Right atrium auricular region (tissue), 2 donors: ENCODE data around the gene OR4C46. TPM values are rescaled to one million over a fixed set of nuclear protein-coding genes. Genes with fewer than 3 reads are reported as not detected.
"Not testable (repeated sequence)": the region's sequence is repeated elsewhere in the genome, so short reads cannot be mapped to it uniquely, and the experiment has no call there.

Experiments used
- DNase-seq: peaks from one replicate; pipeline ENCODE4 v3.0.0-alpha.2; 2019; ENCODE audit warnings: low spot score
- H3K27ac ChIP-seq, 2 donors: fragments of 200-600 bp; sonication (generic); 1 replicate in 1 of 2; 2 replicates in 1 of 2; pipeline ENCODE4 v1.5.1; 2016 to 2019
- H3K27me3 ChIP-seq, 2 donors: fragments of 200-600 bp; sonication (generic); one replicate each; pipeline versions ENCODE4 v1.5.1 to v1.6.0; 2017 to 2019
- H3K36me3 ChIP-seq: fragments of 200-600 bp; sonication (generic); one replicate; pipeline ENCODE4 v1.5.1; 2016
- H3K4me1 ChIP-seq, 2 donors: fragments of 200-600 bp; sonication (generic); one replicate each; pipeline versions ENCODE4 v1.5.1 to v1.6.0; 2017 to 2019
- H3K4me3 ChIP-seq, 2 donors: fragments of 200-600 bp; sonication (generic); 1 replicate in 1 of 2; 2 replicates in 1 of 2; pipeline ENCODE4 v1.5.1; 2017 to 2019; ENCODE audit warnings: mild to moderate bottlenecking in 1 of 2, moderate library complexity in 1 of 2
- H3K9me3 ChIP-seq, 2 donors: fragments of 200-600 bp; sonication (generic); one replicate each; pipeline ENCODE4 v1.5.1; 2019
- CTCF ChIP-seq, 2 donors: fragments of 200-600 bp; sonication (generic); IDR thresholded peaks; one replicate each; pipeline ENCODE4 v1.5.1; 2019; ENCODE audit warnings: antibody characterized with exemption in 2 of 2
- total RNA-seq, 2 donors: library from RNA; depleted of rRNA; stranded (reverse); fragments of >200 nt; gene quantifications; one replicate each; pipeline ENCODE4 v1.1.0, GENCODE V29; 2016

The OR4C46 gene
- total RNA-seq, result not detected

DNA sequence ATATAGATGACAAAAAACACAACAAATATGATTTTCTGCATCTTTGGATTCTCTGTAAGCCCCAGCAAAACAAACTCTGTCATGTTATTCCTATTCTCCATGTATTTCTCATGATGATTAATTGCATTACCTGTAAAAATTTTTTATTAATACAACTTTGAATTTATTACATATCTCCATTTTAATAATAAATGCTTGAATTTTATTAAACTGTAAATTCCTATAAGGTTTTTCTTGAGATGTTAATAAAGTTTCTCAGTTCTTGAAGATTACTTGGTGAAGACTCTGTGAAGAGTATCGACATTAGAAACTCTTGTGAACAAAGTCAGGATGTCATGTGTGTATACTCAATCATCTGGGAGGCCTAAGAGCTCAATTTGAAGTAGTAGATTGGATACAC, at the start of gene OR4C46:
OR4C46 (minus strand) TSS at position 101 of the 400 bp plus-strand sequence; CDS start at position 101, 0 bp downstream.
- no peaks in the 10 kb centered on the region for H3K4me1 ChIP-seq
- no peaks in the 10 kb centered on the region for H3K9me3 ChIP-seq
- no peak within 1 kb of the TSS for H3K4me3 ChIP-seq
- no peak for DNase-seq
- no peaks in the 10 kb centered on the region for H3K36me3 ChIP-seq
- no peak for TF ChIP-seq CTCF (IDR thresholded peaks at IDR 0.05)
- H3K27ac ChIP-seq, result no peak within 1 kb of the TSS
- H3K27me3 ChIP-seq, result no peaks in the 10 kb centered on the region

- not testable (repeated sequence) for H3K27me3 ChIP-seq, H3K36me3 ChIP-seq, H3K4me1 ChIP-seq, DNase-seq, H3K9me3 ChIP-seq, H3K4me3 ChIP-seq, H3K27ac ChIP-seq
Observed at GRCh38 chr11:54645606-54646005, 41.8 kb upstream of the OR4C46 start.

DNA sequence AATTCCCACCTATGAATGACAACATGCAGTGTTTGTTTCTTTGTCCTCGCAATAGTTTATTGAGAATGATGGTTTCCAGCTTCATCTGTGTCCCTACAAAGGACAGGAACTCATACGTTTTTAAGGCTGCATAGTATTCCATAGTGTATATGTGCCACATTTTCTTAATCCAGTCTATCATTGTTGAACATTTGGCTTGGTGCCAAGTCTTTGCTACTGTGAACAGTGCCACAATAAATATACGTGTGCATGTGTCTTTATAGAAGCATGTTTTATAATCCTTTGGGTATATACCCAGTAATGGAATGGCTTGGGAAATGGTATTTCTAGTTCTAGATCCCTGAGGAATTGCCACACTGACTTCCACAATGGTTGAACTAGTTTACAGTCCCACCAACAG, 42.4 kb downstream of the OR4C46 start:
- H3K27ac ChIP-seq, H3K4me3 ChIP-seq, DNase-seq, H3K4me1 ChIP-seq, H3K27me3 ChIP-seq, H3K36me3 ChIP-seq: not testable (repeated sequence)
- H3K9me3 ChIP-seq, result peaks cover 4 to 42% of the 10 kb centered on the region in 2 donors

DNA sequence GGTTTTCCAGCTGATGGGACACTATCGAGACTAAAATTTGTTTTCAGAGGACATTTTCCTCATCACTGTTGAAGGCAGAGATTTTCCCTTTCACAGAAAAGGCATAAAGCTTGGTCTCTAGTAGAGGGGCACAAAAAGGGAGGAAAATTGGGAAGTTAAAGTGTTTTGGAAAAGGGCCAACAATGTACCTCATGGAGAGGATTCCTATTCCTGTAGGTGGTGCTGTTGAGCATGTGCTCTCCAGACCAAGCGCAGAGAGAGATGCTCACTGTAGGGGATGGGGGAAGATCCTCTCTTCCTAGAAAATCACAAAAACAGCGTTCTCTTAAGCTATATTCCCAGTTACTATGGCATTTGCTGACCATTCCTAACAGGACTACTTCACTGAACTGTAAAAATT, 44.9 kb downstream of the OR4C46 start:
- Histone ChIP-seq H3K36me3 (no peaks in the 10 kb centered on the region), H3K4me3 (no peak overlapping the region), H3K27ac (no peak overlapping the region), H3K9me3 (peaks cover 4 to 42% of the 10 kb centered on the region in 2 donors), H3K27me3 (no peaks in the 10 kb centered on the region), H3K4me1 (no peaks in the 10 kb centered on the region)
- TF ChIP-seq CTCF (IDR thresholded peaks at IDR 0.05), result no peak
- no peak for DNase-seq

- Histone ChIP-seq H3K4me1 (no peaks in the 10 kb centered on the region), H3K36me3 (no peaks in the 10 kb centered on the region), H3K9me3 (peaks cover 4 to 42% of the 10 kb centered on the region in 2 donors), H3K27me3 (no peaks in the 10 kb centered on the region), H3K27ac (no peak overlapping the region), H3K4me3 (no peak overlapping the region)
- DNase-seq, result no peak
- no peak for TF ChIP-seq CTCF (IDR thresholded peaks at IDR 0.05)
Observed at GRCh38 chr11:54558407-54558806, 45.4 kb downstream of the OR4C46 start.

Other genes starting within 250 kb of the OR4C46 start
- gene OR4A5, start 102.8 kb upstream of the OR4C46 start, total RNA-seq, result not detected